PC-9 (cell line): Measurements from ENCODE around the gene DES. TPM values are rescaled to one million over a fixed set of nuclear protein-coding genes. Genes with fewer than 3 reads are reported as not detected.
A peak's percentile ranks its signal among the peaks of the same experiment; 100 is the strongest.

Experiments
- BruUV-seq: library from RNA; stranded (reverse); fragments of 400-500 nt; replicated peaks from 2 replicates; lab custom pipeline; 2021; lab: Mats Ljungman, UMichigan
- CTCF ChIA-PET: fragments of 300-600 bp; sonication (Branson Sonifier 250); formaldehyde crosslinking; loops from one replicate; lab custom pipeline; 2022; ENCODE audit warnings: antibody characterized with exemption; lab: Charles Lee
- POLR2A ChIA-PET: fragments of 300-600 bp; sonication (Branson Sonifier 250); formaldehyde crosslinking; loops from one replicate; lab custom pipeline; 2022; ENCODE audit warnings: antibody characterized with exemption; ENCODE audit not compliant: unreplicated experiment; lab: Charles Lee
- DNase-seq, 2 experiments: peaks; one replicate each; pipeline versions ENCODE4 v3.0.0 to v3.0.0-alpha.2; 2015 to 2022; ENCODE audit warnings: mixed read lengths in 1 of 2
- H2AFZ ChIP-seq: fragments of 200-600 bp; sonication (generic); 2 replicates; pipeline ENCODE4 v1.8.1; 2017; ENCODE audit warnings: antibody characterized with exemption
- H3F3A ChIP-seq: fragments of 200-600 bp; sonication (generic); 2 replicates; pipeline ENCODE4 v1.8.1; 2017; ENCODE audit warnings: antibody characterized with exemption, mild to moderate bottlenecking, low read depth; ENCODE audit not compliant: insufficient read depth
- H3K27ac ChIP-seq: fragments of 200-600 bp; sonication (generic); 2 replicates; pipeline ENCODE4 v1.6.1; 2016; ENCODE audit warnings: mixed run types
- H3K27me3 ChIP-seq: fragments of 200-600 bp; sonication (generic); 2 replicates; pipeline ENCODE4 v1.6.1; 2016; ENCODE audit warnings: low read depth, mixed run types; ENCODE audit not compliant: insufficient read depth
- H3K36me3 ChIP-seq: fragments of 200-600 bp; sonication (generic); 2 replicates; pipeline ENCODE4 v1.6.1; 2016; ENCODE audit warnings: low read depth, mixed run types
- H3K4me1 ChIP-seq: fragments of 200-600 bp; sonication (generic); replicated peaks from 2 replicates; pipeline ENCODE4 v1.6.1; 2016; ENCODE audit warnings: mixed run types; ENCODE audit not compliant: insufficient read depth
- H3K4me2 ChIP-seq: fragments of 200-600 bp; sonication (generic); 2 replicates; pipeline ENCODE4 v1.6.1; 2017; ENCODE audit warnings: mixed run types
- H3K4me3 ChIP-seq: fragments of 200-600 bp; sonication (generic); 2 replicates; pipeline ENCODE4 v1.6.1; 2016; ENCODE audit warnings: mixed run types
- H3K79me2 ChIP-seq: fragments of 200-600 bp; sonication (generic); 2 replicates; pipeline ENCODE4 v1.6.1; 2017; ENCODE audit warnings: low read depth, mixed run types
- H3K9me2 ChIP-seq: fragments of 200-600 bp; sonication (generic); 2 replicates; pipeline ENCODE4 v1.8.1; 2017; ENCODE audit warnings: mild to moderate bottlenecking; ENCODE audit not compliant: insufficient read depth
- H3K9me3 ChIP-seq: fragments of 200-600 bp; sonication (generic); 2 replicates; pipeline ENCODE4 v1.8.1; 2016; ENCODE audit warnings: low read depth; ENCODE audit not compliant: insufficient read depth
- H4K20me1 ChIP-seq: fragments of 200-600 bp; sonication (generic); 2 replicates; pipeline ENCODE4 v1.8.1; 2017; ENCODE audit not compliant: insufficient read depth
- EZH2 ChIP-seq: fragments of 200-600 bp; sonication (generic); IDR thresholded peaks from 2 replicates; pipeline ENCODE4 v1.8.0; 2017; ENCODE audit warnings: antibody characterized with exemption, low read depth
- intact Hi-C: fragments of 100-400 bp; cut with micrococcal nuclease; formaldehyde crosslinking; loops from one replicate; pipeline ENCODE4 v1.10.0; 2022; ENCODE audit not compliant: unreplicated experiment
- total RNA-seq: library from RNA; stranded (reverse); gene quantifications from 2 replicates; pipeline ENCODE4 v1.2.3, GENCODE V29; 2021
- TF ChIP-seq, protein P1 (sequence below): fragments of 200-600 bp; sonication (generic); conservative IDR thresholded peaks from 2 replicates; pipeline ENCODE4 v1.6.1; 2017; ENCODE audit warnings: mixed run types, antibody characterized with exemption, mild to moderate bottlenecking, moderate library complexity

Gene DES
- total RNA-seq, 1 experiment from 2014 or later: not detected

DNA sequence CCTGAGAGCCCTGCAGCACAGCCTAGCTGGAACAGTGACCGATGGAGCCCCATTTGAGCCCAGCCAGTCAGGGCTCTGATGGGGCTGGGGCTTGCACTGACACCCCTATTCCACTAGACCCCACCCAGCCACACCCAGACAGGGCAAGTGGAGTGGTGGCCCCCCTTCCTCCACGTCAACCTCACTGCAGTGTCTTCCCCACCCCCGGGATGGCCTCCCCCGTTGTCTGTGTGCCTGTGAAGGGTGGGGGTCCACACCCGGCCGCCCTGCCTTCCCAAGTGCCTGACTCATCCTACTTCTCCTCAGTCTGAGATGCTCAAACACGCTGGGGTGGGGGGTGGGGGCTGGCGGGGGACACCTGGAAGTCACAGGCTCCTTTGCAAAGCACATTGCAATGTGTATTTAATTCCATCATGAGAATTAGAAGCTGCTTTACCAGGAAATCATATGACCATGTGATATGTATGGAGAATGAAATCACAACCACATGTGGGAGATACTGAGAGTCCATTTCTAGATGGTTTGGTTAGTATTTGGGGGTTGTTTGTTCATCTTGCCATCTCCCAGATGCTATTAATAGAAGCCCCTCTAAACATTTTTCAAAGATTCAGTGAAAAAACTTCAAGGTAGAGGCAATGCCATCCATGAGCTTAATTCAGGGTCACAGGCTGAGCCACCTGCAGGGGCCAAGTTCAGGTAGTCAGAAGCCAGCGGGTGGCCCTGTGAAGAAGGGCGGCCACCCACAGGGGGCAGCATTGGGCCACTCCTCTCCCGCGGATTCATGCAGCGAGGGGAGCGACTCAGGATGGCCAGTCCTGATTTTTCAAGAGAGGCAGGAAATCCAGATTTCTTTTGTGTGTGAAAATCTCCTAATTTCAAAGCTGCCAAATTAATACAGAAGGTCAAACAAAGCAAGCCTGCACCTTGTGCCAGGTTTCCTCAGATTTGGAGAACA lies 57.8 kb downstream of the DES start:
- peak in 1 of 2 experiments; percentile 54 for DNase-seq
- intact Hi-C loops: loop anchor here (1.0 kb wide), 1 partner anchor 54 kb away; no protein-coding TSS in a partner anchor
- H3K27ac ChIP-seq: no peak overlapping the region
- H2AFZ ChIP-seq: no peak overlapping the region
- no peaks in the 10 kb centered on the region for H3K9me3 ChIP-seq
- no peaks in the 10 kb centered on the region for H3K27me3 ChIP-seq
- H3K36me3 ChIP-seq: no peaks in the 10 kb centered on the region
- H4K20me1 ChIP-seq: no peaks in the 10 kb centered on the region; the same call in 1 of the 2 replicates
- POLR2A ChIA-PET: no interaction called here
- no peaks in the 10 kb centered on the region for H3K79me2 ChIP-seq
- no peaks in the 10 kb centered on the region for H3K9me2 ChIP-seq
- H3F3A ChIP-seq: no peaks in the 10 kb centered on the region
- TF ChIP-seq EZH2: no peak
- TF ChIP-seq, protein P1, sequence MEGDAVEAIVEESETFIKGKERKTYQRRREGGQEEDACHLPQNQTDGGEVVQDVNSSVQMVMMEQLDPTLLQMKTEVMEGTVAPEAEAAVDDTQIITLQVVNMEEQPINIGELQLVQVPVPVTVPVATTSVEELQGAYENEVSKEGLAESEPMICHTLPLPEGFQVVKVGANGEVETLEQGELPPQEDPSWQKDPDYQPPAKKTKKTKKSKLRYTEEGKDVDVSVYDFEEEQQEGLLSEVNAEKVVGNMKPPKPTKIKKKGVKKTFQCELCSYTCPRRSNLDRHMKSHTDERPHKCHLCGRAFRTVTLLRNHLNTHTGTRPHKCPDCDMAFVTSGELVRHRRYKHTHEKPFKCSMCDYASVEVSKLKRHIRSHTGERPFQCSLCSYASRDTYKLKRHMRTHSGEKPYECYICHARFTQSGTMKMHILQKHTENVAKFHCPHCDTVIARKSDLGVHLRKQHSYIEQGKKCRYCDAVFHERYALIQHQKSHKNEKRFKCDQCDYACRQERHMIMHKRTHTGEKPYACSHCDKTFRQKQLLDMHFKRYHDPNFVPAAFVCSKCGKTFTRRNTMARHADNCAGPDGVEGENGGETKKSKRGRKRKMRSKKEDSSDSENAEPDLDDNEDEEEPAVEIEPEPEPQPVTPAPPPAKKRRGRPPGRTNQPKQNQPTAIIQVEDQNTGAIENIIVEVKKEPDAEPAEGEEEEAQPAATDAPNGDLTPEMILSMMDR: peak; percentile 79
- BruUV-seq: no TSS peak
- CTCF ChIA-PET: interaction anchor here (0.6 to 1.2 kb wide), 3 partner anchors 34 to 112 kb away, joined by 4 to 9 read pairs (median 8); no protein-coding TSS in a partner anchor
- H3K4me2 ChIP-seq: no peak overlapping the region
- H3K4me1 ChIP-seq: no peaks in the 10 kb centered on the region
- H3K4me3 ChIP-seq: no peak overlapping the region

Other genes with a start within 250 kb of the DES start
- 7.1 and 7.9 TPM in 2 replicates for gene SLC23A3, start 248.3 kb upstream of the DES start, total RNA-seq
- gene CNPPD1, start 241.5 kb upstream of the DES start, total RNA-seq: 36.5 and 37.1 TPM in 2 replicates
- gene RETREG2, start 240.1 kb upstream of the DES start, total RNA-seq: 77.0 and 84.4 TPM in 2 replicates
- gene ZFAND2B, start 211.6 kb upstream of the DES start, total RNA-seq: 24.6 and 39.4 TPM in 2 replicates
- gene ABCB6, start 199.4 kb upstream of the DES start, total RNA-seq: 33.7 and 41.4 TPM in 2 replicates
- gene ATG9A, start 188.7 kb upstream of the DES start, total RNA-seq: 56.0 and 64.5 TPM in 2 replicates
- 62.2 and 65.1 TPM in 2 replicates for gene ANKZF1, start 188.6 kb upstream of the DES start, total RNA-seq
- gene GLB1L, start 172.9 kb upstream of the DES start, total RNA-seq: 7.9 and 10.8 TPM in 2 replicates
- gene STK16, start 172.9 kb upstream of the DES start, total RNA-seq: 39.6 and 47.2 TPM in 2 replicates
- not detected in 2 replicates for gene TUBA4B, start 165.1 kb upstream of the DES start, total RNA-seq
- 118 and 157 TPM in 2 replicates for gene TUBA4A, start 164.5 kb upstream of the DES start, total RNA-seq
- gene DNAJB2, start 139.0 kb upstream of the DES start, total RNA-seq: 38.5 and 47.5 TPM in 2 replicates
- not detected in 2 replicates for gene PTPRN, start 109.0 kb upstream of the DES start, total RNA-seq
- not detected in 2 replicates for gene RESP18, start 85.6 kb upstream of the DES start, total RNA-seq
- 99.1 and 107 TPM in 2 replicates for gene DNPEP, start 30.5 kb upstream of the DES start, total RNA-seq
- gene SPEG, start 16.5 kb downstream of the DES start, total RNA-seq: 46.8 and 55.8 TPM in 2 replicates
- gene GMPPA, start 80.5 kb downstream of the DES start, total RNA-seq: 44.7 and 57.2 TPM in 2 replicates
- 0.22 and 0.30 TPM in 2 replicates for gene ASIC4, start 96.1 kb downstream of the DES start, total RNA-seq
- 78.2 and 89.7 TPM in 2 replicates for gene CHPF, start 125.4 kb downstream of the DES start, total RNA-seq
- gene TMEM198, start 125.7 kb downstream of the DES start, total RNA-seq: 3.6 and 5.8 TPM in 2 replicates
- 110 and 161 TPM in 2 replicates for gene OBSL1, start 153.2 kb downstream of the DES start, total RNA-seq
- gene INHA, start 153.9 kb downstream of the DES start, total RNA-seq: 5.2 and 9.1 TPM in 2 replicates
- gene STK11IP, start 179.5 kb downstream of the DES start, total RNA-seq: 40.6 and 42.5 TPM in 2 replicates
- gene SLC4A3, start 209.3 kb downstream of the DES start, total RNA-seq: 7.3 and 9.0 TPM in 2 replicates